ENCODE data around the gene MXD3. TPM values are rescaled to one million over a fixed set of nuclear protein-coding genes. Genes with fewer than 3 reads are reported as not detected.

Gene MXD3
- total and polyA plus RNA-seq, 2 donors (not counting 3 experiments of a cell fraction or from before 2014, with no cell fraction given) = 38.4 to 44.2 TPM

GRCh38 chr5:177275883-177276282 is 35.8 kb downstream of the MXD3 start:
- intact Hi-C loops (cut with micrococcal nuclease) = no loop called here

More at GRCh38 chr5:177275883-177276282, 35.8 kb downstream of the MXD3 start:
- H3K4me3 ChIP-seq (replicated peaks in 1 of 3; ENCODE audit: insufficient read depth in 1 of 3, low read depth in 1 of 3, low read length in 3 of 3) = no peak overlapping the region
- no peaks in the 10 kb centered on the region for H3K9me3 ChIP-seq (replicated peaks; ENCODE audit: control insufficient read depth, insufficient read depth, low read length)
- H3K4me1 ChIP-seq (ENCODE audit: control insufficient read depth, extremely low read depth, insufficient read depth, low read length) = peaks cover 3% of the 10 kb centered on the region
- DNase-seq (ENCODE audit: low read depth, low spot score) = no peak
- ChIA-PET CTCF (interaction anchor here (1.6 kb wide), 1 partner anchor 12 kb away, joined by 8 read pairs; no protein-coding TSS in a partner anchor), POLR2A (no interaction called here)
- no peak overlapping the region for H3K4me2 ChIP-seq (ENCODE audit: insufficient read depth, low read length)
- H3K36me3 ChIP-seq (ENCODE audit: control insufficient read depth in 2 of 2, extremely low read depth in 1 of 2, insufficient read depth in 2 of 2, low read length in 2 of 2) = peaks cover 10 to 13% of the 10 kb centered on the region in 2 experiments
- dilution Hi-C loops (cut with MboI; ENCODE audit: extremely low pct_ligation_motif_present, low sequenced_read_pairs) = no loop called here
- TF ChIP-seq CTCF (IDR thresholded peaks at IDR 0.05; ENCODE audit: extremely low read depth in 1 of 2, insufficient read depth in 1 of 2, low read depth in 1 of 2, low read length in 2 of 2) (no peak), MAX (IDR thresholded peaks at IDR 0.05; ENCODE audit: insufficient read depth, insufficient read length) (no peak), POLR2A (IDR thresholded peaks at IDR 0.05; ENCODE audit: low read depth, low read length) (no peak), POLR2AphosphoS5 (IDR thresholded peaks at IDR 0.05; ENCODE audit: insufficient read depth, low read depth, low read length) (no peak), EZH2 (IDR thresholded peaks at IDR 0.05; ENCODE audit: borderline replicate concordance, low read depth, low read length, severe bottlenecking) (no peak), FOS (IDR thresholded peaks at IDR 0.05; ENCODE audit: borderline replicate concordance, insufficient read depth, low read length) (no peak), MYC (IDR thresholded peaks at IDR 0.05; ENCODE audit: low read depth, low read length) (no peak), GATA2 (IDR thresholded peaks at IDR 0.05; ENCODE audit: insufficient read depth, insufficient read length, low read depth, low read length) (no peak), JUN (IDR thresholded peaks at IDR 0.05; ENCODE audit: borderline replicate concordance, insufficient read depth, insufficient read length, low read depth) (no peak)
- FAIRE-seq = no peak
- H3K27me3 ChIP-seq (ENCODE audit: control insufficient read depth in 2 of 2, insufficient read depth in 2 of 2, low read length in 2 of 2) = no peaks in the 10 kb centered on the region
- H4K20me1 ChIP-seq (replicated peaks; ENCODE audit: control insufficient read depth, extremely low read depth, insufficient read depth, low read length) = no peaks in the 10 kb centered on the region
- no TSS peak for BruUV-seq (replicated peaks)
- H3K9ac ChIP-seq (replicated peaks; ENCODE audit: extremely low read depth, insufficient read depth, low read length) = no peak overlapping the region
- no peaks in the 10 kb centered on the region for H3K79me2 ChIP-seq (ENCODE audit: control insufficient read depth, insufficient read depth, low read length)
- no peak overlapping the region for H3K27ac ChIP-seq (ENCODE audit: insufficient read depth, low read depth, low read length)
- no peak overlapping the region for H2AFZ ChIP-seq (ENCODE audit: low read depth, low read length)
- no peaks in the 10 kb centered on the region for H3K9me1 ChIP-seq (replicated peaks; ENCODE audit: control insufficient read depth, extremely low read depth, insufficient read depth, low read length)

All from endothelial cell of umbilical vein (primary cell).